Measurements from ENCODE around the gene CHPF2. TPM values are rescaled to one million over a fixed set of nuclear protein-coding genes. Genes with fewer than 3 reads are reported as not detected.

The CHPF2 gene
- 19.5 TPM for total RNA-seq (2021; ENCODE audit: unreplicated experiment)
- 7.6 and 8.2 TPM in 2 replicates for polyA plus RNA-seq (2012)
- percentile 80 among the genes with signal in this experiment for Bru-seq, nascent RNA
- percentile 86 among the genes with signal in this experiment for BruChase-seq, experiment 1, labeled RNA remaining after a 6-hour chase
- BruChase-seq, experiment 2, labeled RNA remaining after a 2-hour chase, result percentile 88 among the genes with signal in this experiment
- long read RNA-seq, transcript CHPF2-201 (4 exons, 3,978 nt), result major isoform, 8 of 12 reads
- long read RNA-seq, partial matches to known transcripts, result 2 of 12 reads
- long read RNA-seq, other reads (novel, unspliced or antisense), result 2 of 12 reads

- H4K20me1 ChIP-seq (ENCODE audit: insufficient read depth), result no peaks in the 10 kb centered on the region
- peaks cover 7 to 9% of the 10 kb centered on the region in 2 experiments for H3K36me3 ChIP-seq (ENCODE audit: control insufficient read depth in 1 of 2, insufficient read depth in 2 of 2, low read length in 2 of 2)
- H3K4me1 ChIP-seq (ENCODE audit: control insufficient read depth in 1 of 2, insufficient read depth in 2 of 2, low read length in 2 of 2), result peaks cover 13 to 29% of the 10 kb centered on the region in 2 experiments
- RAD21 ChIA-PET (ENCODE audit: low non-redundant PET in 1 of 2, low total read pairs in 2 of 2, uncharacterized antibody in 2 of 2, unreplicated experiment in 2 of 2), result no interaction called here
- H3K9me2 ChIP-seq (ENCODE audit: insufficient read depth), result no peaks in the 10 kb centered on the region
- peak; percentile 86; the same call in 1 of the 2 replicates for TF ChIP-seq ZFX (IDR thresholded peaks at IDR 0.05)
- TF ChIP-seq YY1 (IDR thresholded peaks at IDR 0.05; ENCODE audit: extremely low read depth, insufficient replicate concordance, low read depth, low read length), result peak; percentile 56
- no peak for TF ChIP-seq RAD21 (IDR thresholded peaks at IDR 0.05; ENCODE audit: low read depth)
- peak; percentile 95 for TF ChIP-seq POLR2AphosphoS5 (IDR thresholded peaks at IDR 0.05; ENCODE audit: low read depth, low read length)
- peak; percentile 94 for ATAC-seq
- BruUV-seq (replicated peaks), result no TSS peak
- intact Hi-C loops (cut with micrococcal nuclease), result no loop called here
- H3K79me2 ChIP-seq (ENCODE audit: insufficient read depth, low read length), result peaks cover 33% of the 10 kb centered on the region
- peak within 1 kb of the TSS; percentile 59 to 93 for H3K4me3 ChIP-seq (replicated peaks in 1 of 2; ENCODE audit: low read depth in 1 of 2, low read length in 2 of 2)
- CTCF ChIA-PET, result interaction anchor here (1.3 kb wide), 1 partner anchor 12 kb away, joined by 9 read pairs; no protein-coding TSS in a partner anchor
- H3K4me2 ChIP-seq (ENCODE audit: low read length), result peak within 1 kb of the TSS; percentile 87
- H3K27ac ChIP-seq (ENCODE audit: low read depth, low read length), result peak within 1 kb of the TSS; percentile 72
- H3K27me3 ChIP-seq (ENCODE audit: insufficient read depth, low read length), result no peaks in the 10 kb centered on the region
- peak; percentile 63 for DNase-seq (ENCODE audit: low read depth, low spot score)
- POLR2A ChIA-PET, result no interaction called here
- H3K9me3 ChIP-seq (ENCODE audit: control insufficient read depth in 1 of 2, insufficient read depth in 1 of 2, low read depth in 1 of 2, low read length in 2 of 2), result no peaks in the 10 kb centered on the region
- H3K9ac ChIP-seq (ENCODE audit: low read length), result peak within 1 kb of the TSS; percentile 80
- H2AFZ ChIP-seq (ENCODE audit: low read depth, low read length, poor library complexity, severe bottlenecking), result no peak within 1 kb of the TSS
These were observed at the start of gene CHPF2 for GRCh38 chr7:151232091-151232916. Gene CHPF2 (plus strand): TSS chr7:151232483. CDS start chr7:151234012, 1,529 bp downstream.

DNA sequence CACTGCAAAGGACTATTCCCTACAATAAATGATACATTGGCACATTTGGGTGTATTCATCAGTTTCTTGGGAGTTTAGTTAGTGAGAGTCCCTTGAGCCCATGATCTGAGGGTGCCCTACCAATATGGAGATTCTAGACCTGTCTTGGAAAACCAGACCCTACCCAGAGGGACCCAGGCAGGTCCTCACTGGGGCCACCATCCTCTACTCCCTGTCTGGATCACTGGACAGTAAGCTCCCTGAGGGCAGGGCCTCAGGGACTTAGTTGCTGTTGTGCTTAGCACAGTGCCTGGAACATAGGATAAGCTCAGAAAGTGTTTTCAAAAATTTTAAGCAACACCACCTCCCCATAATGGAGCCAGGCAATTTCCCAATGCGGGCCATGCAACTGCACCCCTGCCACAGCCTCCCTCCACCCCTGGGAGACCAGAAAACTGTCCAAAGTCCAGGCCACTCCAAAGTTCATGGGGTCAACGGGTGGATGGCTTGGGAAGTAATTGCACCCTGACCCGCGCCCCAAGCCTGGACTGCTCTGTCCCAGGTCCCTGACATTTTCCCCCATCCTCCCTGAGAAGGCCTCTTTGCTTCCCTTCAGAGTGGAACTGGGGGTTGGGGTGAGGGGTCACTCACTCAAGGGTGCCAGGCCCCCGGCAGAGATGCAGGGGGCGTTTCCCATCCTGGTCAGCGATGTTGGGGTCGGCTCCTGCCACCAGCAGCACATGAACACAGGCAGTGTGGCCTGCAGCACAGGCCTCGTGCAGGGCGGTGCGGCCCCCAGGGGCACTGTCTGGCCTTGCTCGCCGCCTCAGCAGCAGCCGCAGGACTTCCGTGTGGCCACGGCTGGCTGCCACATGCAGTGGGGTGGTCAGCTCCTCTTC is 46.3 kb upstream of the CHPF2 start:
- TF ChIP-seq CEBPB (IDR thresholded peaks at IDR 0.05; ENCODE audit: low read depth) (no peak), POLR2AphosphoS5 (IDR thresholded peaks at IDR 0.05; ENCODE audit: low read depth, low read length) (no peak), ELF1 (IDR thresholded peaks at IDR 0.05; ENCODE audit: borderline replicate concordance, low read depth) (no peak)
- TF ChIP-seq, protein P1, sequence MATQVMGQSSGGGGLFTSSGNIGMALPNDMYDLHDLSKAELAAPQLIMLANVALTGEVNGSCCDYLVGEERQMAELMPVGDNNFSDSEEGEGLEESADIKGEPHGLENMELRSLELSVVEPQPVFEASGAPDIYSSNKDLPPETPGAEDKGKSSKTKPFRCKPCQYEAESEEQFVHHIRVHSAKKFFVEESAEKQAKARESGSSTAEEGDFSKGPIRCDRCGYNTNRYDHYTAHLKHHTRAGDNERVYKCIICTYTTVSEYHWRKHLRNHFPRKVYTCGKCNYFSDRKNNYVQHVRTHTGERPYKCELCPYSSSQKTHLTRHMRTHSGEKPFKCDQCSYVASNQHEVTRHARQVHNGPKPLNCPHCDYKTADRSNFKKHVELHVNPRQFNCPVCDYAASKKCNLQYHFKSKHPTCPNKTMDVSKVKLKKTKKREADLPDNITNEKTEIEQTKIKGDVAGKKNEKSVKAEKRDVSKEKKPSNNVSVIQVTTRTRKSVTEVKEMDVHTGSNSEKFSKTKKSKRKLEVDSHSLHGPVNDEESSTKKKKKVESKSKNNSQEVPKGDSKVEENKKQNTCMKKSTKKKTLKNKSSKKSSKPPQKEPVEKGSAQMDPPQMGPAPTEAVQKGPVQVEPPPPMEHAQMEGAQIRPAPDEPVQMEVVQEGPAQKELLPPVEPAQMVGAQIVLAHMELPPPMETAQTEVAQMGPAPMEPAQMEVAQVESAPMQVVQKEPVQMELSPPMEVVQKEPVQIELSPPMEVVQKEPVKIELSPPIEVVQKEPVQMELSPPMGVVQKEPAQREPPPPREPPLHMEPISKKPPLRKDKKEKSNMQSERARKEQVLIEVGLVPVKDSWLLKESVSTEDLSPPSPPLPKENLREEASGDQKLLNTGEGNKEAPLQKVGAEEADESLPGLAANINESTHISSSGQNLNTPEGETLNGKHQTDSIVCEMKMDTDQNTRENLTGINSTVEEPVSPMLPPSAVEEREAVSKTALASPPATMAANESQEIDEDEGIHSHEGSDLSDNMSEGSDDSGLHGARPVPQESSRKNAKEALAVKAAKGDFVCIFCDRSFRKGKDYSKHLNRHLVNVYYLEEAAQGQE (IDR thresholded peaks at IDR 0.05; ENCODE audit: low read depth), result no peak
- Histone ChIP-seq H3K36me3 (ENCODE audit: control insufficient read depth in 1 of 2, insufficient read depth in 2 of 2, low read length in 2 of 2) (no peaks in the 10 kb centered on the region), H3K79me2 (ENCODE audit: insufficient read depth, low read length) (no peaks in the 10 kb centered on the region), H3K9ac (ENCODE audit: low read length) (no peak overlapping the region), H4K20me1 (ENCODE audit: insufficient read depth) (no peaks in the 10 kb centered on the region), H3K4me1 (ENCODE audit: control insufficient read depth in 1 of 2, insufficient read depth in 2 of 2, low read length in 2 of 2) (no peaks in the 10 kb centered on the region), H3K4me3 (replicated peaks in 1 of 2; ENCODE audit: low read depth in 1 of 2, low read length in 2 of 2) (no peak overlapping the region), H3K9me2 (ENCODE audit: insufficient read depth) (no peaks in the 10 kb centered on the region), H3K27me3 (ENCODE audit: insufficient read depth, low read length) (no peaks in the 10 kb centered on the region), H3K4me2 (ENCODE audit: low read length) (no peak overlapping the region), H2AFZ (ENCODE audit: low read depth, low read length, poor library complexity, severe bottlenecking) (no peak overlapping the region), H3K9me3 (ENCODE audit: control insufficient read depth in 1 of 2, insufficient read depth in 1 of 2, low read depth in 1 of 2, low read length in 2 of 2) (no peaks in the 10 kb centered on the region), H3K27ac (ENCODE audit: low read depth, low read length) (no peak overlapping the region)
- intact Hi-C loops (cut with micrococcal nuclease), result no loop called here
- DNase-seq (ENCODE audit: low read depth, low spot score) (no peak), ATAC-seq (no peak)
- POLR2A ChIA-PET, result no interaction called here
- no TSS peak for BruUV-seq (replicated peaks)
- CTCF ChIA-PET, result no interaction called here
- RAD21 ChIA-PET (ENCODE audit: low non-redundant PET in 1 of 2, low total read pairs in 2 of 2, uncharacterized antibody in 2 of 2, unreplicated experiment in 2 of 2), result no interaction called here

All from HCT116 (cell line).